ENCODE data around the gene BARHL1. TPM values are rescaled to one million over a fixed set of nuclear protein-coding genes. Genes with fewer than 3 reads are reported as not detected.

The BARHL1 gene
- total and polyA plus RNA-seq, 2 of the 4 experiments (the other 2 are of a cell fraction): not detected

DNA sequence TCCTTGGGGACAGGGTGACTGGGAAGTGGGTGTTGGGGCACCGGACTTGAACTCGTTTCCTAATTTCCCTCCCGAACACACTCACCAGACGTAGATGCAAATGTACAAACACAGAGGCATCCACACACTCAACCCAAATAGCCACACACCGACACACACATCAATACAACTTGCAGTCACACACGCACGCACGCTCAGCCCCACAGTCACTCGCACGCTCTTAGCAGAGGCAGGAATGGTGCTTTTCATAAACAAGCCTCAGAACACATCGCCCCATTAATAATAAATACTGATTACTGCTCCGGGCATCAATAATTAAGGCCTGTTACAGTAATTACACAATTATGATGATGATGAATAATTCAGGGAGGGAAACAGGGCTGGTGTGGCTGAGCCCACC is 5.7 kb downstream of the BARHL1 start:
- no peak for TF ChIP-seq MAZ (IDR thresholded peaks at IDR 0.05; ENCODE audit: borderline replicate concordance, low read depth, low read length)
- no peak for TF ChIP-seq FOS (IDR thresholded peaks at IDR 0.05; ENCODE audit: low read depth, low read length)
- no peak for TF ChIP-seq MXI1 (IDR thresholded peaks at IDR 0.05; ENCODE audit: borderline replicate concordance, low read depth, low read length)
- TF ChIP-seq, protein P1, sequence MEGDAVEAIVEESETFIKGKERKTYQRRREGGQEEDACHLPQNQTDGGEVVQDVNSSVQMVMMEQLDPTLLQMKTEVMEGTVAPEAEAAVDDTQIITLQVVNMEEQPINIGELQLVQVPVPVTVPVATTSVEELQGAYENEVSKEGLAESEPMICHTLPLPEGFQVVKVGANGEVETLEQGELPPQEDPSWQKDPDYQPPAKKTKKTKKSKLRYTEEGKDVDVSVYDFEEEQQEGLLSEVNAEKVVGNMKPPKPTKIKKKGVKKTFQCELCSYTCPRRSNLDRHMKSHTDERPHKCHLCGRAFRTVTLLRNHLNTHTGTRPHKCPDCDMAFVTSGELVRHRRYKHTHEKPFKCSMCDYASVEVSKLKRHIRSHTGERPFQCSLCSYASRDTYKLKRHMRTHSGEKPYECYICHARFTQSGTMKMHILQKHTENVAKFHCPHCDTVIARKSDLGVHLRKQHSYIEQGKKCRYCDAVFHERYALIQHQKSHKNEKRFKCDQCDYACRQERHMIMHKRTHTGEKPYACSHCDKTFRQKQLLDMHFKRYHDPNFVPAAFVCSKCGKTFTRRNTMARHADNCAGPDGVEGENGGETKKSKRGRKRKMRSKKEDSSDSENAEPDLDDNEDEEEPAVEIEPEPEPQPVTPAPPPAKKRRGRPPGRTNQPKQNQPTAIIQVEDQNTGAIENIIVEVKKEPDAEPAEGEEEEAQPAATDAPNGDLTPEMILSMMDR (conservative IDR thresholded peaks at IDR 0.05; ENCODE audit: low read depth, low read length): no peak
- no peak for TF ChIP-seq RAD21 (IDR thresholded peaks at IDR 0.05; ENCODE audit: low read length)
- TF ChIP-seq CEBPB (IDR thresholded peaks at IDR 0.05; ENCODE audit: low read depth, low read length): no peak
- TF ChIP-seq SMC3 (IDR thresholded peaks at IDR 0.05; ENCODE audit: low read depth, low read length): no peak
- TF ChIP-seq, protein P2, sequence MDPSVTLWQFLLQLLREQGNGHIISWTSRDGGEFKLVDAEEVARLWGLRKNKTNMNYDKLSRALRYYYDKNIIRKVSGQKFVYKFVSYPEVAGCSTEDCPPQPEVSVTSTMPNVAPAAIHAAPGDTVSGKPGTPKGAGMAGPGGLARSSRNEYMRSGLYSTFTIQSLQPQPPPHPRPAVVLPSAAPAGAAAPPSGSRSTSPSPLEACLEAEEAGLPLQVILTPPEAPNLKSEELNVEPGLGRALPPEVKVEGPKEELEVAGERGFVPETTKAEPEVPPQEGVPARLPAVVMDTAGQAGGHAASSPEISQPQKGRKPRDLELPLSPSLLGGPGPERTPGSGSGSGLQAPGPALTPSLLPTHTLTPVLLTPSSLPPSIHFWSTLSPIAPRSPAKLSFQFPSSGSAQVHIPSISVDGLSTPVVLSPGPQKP (IDR thresholded peaks at IDR 0.05; ENCODE audit: borderline replicate concordance, low read depth, low read length): no peak
- no peak for TF ChIP-seq CHD1 (IDR thresholded peaks at IDR 0.05; ENCODE audit: low read depth, low read length)
- TF ChIP-seq NFE2L2 (IDR thresholded peaks at IDR 0.05; ENCODE audit: low read depth, low read length): no peak
- no peak for TF ChIP-seq MAFK (IDR thresholded peaks at IDR 0.05; ENCODE audit: low read depth, low read length)
- no peak for TF ChIP-seq RCOR1 (IDR thresholded peaks at IDR 0.05; ENCODE audit: insufficient replicate concordance, low read length)
- no peak for TF ChIP-seq RFX5 (IDR thresholded peaks at IDR 0.05; ENCODE audit: low read depth, low read length)
- no peak for TF ChIP-seq POLR2A (IDR thresholded peaks at IDR 0.05; ENCODE audit: low read depth, low read length)
- Histone ChIP-seq H2AK5ac (ENCODE audit: low read depth, low read length) (no peak overlapping the region), H3K18ac (ENCODE audit: low read depth, low read length) (no peak overlapping the region), H2BK20ac (ENCODE audit: low read depth, low read length) (no peak overlapping the region), H3K9me3 (ENCODE audit: control insufficient read depth, insufficient read depth, low read length) (peaks cover 2% of the 10 kb centered on the region), H3K23ac (ENCODE audit: low read depth, low read length) (0 out of 2 replicates have a peak overlapping the region, but pooled peaks have one; percentile 63), H3K27ac (ENCODE audit: insufficient read depth, low read length) (no peak overlapping the region), H3K36me3 (ENCODE audit: control insufficient read depth, insufficient read depth, low read length) (no peaks in the 10 kb centered on the region), H2BK5ac (ENCODE audit: low read depth, low read length, poor library complexity, severe bottlenecking) (no peak overlapping the region), H4K20me1 (ENCODE audit: insufficient read depth, low read length) (peaks cover 49% of the 10 kb centered on the region), H3K4me2 (ENCODE audit: low read depth, low read length) (no peak overlapping the region), H3K9me1 (ENCODE audit: insufficient read depth, low read length) (no peaks in the 10 kb centered on the region; the same call in 1 of the 2 replicates), H3K4me1 (ENCODE audit: control insufficient read depth, insufficient read depth, low read length) (no peaks in the 10 kb centered on the region; the same call in 1 of the 2 replicates), H3K4me3 (ENCODE audit: insufficient read depth, low read depth, low read length) (no peak overlapping the region), H3K27me3 (ENCODE audit: control insufficient read depth, insufficient read depth, low read length) (peaks cover 89% of the 10 kb centered on the region), H3K79me1 (ENCODE audit: low read depth in 1 of 2, low read length in 2 of 2) (no peaks in the 10 kb centered on the region), H2BK15ac (ENCODE audit: low read depth, low read length) (no peak overlapping the region), H3K56ac (ENCODE audit: extremely low read depth, insufficient read depth, low read length) (no peak overlapping the region), H2AFZ (replicated peaks; ENCODE audit: low read length, poor library complexity) (no peak overlapping the region), H2BK120ac (ENCODE audit: low read depth, low read length) (no peak overlapping the region), H4K5ac (ENCODE audit: low read depth, low read length) (no peak overlapping the region), H4K8ac (ENCODE audit: low read depth in 2 of 2, low read length in 2 of 2) (no peak overlapping the region), H4K91ac (ENCODE audit: insufficient read depth, low read depth, low read length) (no peak overlapping the region), H2AK9ac (replicated peaks; ENCODE audit: low read depth, low read length, poor library complexity) (peak overlapping the region; percentile 19), H3K9ac (ENCODE audit: low read depth, low read length) (no peak overlapping the region), H3K14ac (replicated peaks; ENCODE audit: low read depth, low read length) (no peak overlapping the region), H3K4ac (ENCODE audit: low read depth, low read length) (no peak overlapping the region)
- intact Hi-C loops (cut with micrococcal nuclease): no loop called here
- BruUV-seq (replicated peaks): no TSS peak
- in situ Hi-C loops (cut with MboI; ENCODE audit: low sequenced_read_pairs): no loop called here
- no peak for DNase-seq
- POLR2A ChIA-PET (ENCODE audit: unreplicated experiment): no interaction called here
- WGBS, 2 experiments (ENCODE audit: extremely low coverage in 2 of 2, insufficient read length in 1 of 2): no CpG with 5 or more reads among the region's 12 CpGs
- no peak for ATAC-seq (ENCODE audit: low read depth)
- dilution Hi-C loops (cut with HindIII; ENCODE audit: low sequenced_read_pairs, unreplicated experiment): no loop called here
- CTCF ChIA-PET: no interaction called here

All from IMR-90 (cell line).